Astrocyte (in vitro differentiated cells and primary cell): ENCODE results near the gene SGMS2.

ENCODE experiments used
- CTCF ChIP-seq: IDR thresholded peaks from 2 replicates; pipeline ENCODE4 v1.5.1; 2011; ENCODE audit warnings: low read depth, mild to moderate bottlenecking, inconsistent platforms, low read length, moderate library complexity; ENCODE audit not compliant: insufficient read depth
- EZH2 ChIP-seq: IDR thresholded peaks from 2 replicates; pipeline ENCODE4 v1.6.1; 2012; ENCODE audit warnings: mild to moderate bottlenecking, low read length, inconsistent platforms; ENCODE audit not compliant: insufficient read depth

GRCh38 chr4:107951551-107951950 lies 126.8 kb downstream of the SGMS2 start:
- TF ChIP-seq CTCF (no peak), EZH2 (no peak)
